ENCODE data around the gene KRTAP5-3.
A peak's percentile ranks its signal among the peaks of the same experiment; 100 is the strongest.

Gene KRTAP5-3

DNA sequence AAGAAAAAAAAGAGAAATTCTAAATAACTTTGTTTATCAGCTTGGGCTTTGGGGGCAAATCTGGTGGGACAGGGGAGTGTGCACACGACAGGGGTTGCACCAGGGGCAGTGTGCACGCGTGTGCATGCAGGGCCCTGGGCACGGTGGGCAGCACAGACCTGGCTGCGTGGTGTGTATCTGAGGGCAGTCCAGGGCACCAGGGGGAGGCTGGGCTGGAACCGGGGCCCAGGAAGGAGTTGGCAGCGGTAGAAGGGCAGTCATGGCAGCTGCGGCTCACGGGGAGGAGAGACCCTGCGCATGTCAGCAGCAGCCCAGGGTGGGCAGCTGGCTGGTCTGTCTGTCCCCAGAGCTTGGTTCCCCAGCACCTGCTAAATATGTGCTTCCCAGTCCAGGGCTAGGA, 25.6 kb upstream of the KRTAP5-3 start:
- DNase-seq (ENCODE audit: extremely low read depth, low read depth) = no peak
- TF ChIP-seq, protein P1, sequence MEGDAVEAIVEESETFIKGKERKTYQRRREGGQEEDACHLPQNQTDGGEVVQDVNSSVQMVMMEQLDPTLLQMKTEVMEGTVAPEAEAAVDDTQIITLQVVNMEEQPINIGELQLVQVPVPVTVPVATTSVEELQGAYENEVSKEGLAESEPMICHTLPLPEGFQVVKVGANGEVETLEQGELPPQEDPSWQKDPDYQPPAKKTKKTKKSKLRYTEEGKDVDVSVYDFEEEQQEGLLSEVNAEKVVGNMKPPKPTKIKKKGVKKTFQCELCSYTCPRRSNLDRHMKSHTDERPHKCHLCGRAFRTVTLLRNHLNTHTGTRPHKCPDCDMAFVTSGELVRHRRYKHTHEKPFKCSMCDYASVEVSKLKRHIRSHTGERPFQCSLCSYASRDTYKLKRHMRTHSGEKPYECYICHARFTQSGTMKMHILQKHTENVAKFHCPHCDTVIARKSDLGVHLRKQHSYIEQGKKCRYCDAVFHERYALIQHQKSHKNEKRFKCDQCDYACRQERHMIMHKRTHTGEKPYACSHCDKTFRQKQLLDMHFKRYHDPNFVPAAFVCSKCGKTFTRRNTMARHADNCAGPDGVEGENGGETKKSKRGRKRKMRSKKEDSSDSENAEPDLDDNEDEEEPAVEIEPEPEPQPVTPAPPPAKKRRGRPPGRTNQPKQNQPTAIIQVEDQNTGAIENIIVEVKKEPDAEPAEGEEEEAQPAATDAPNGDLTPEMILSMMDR (IDR thresholded peaks at IDR 0.05; ENCODE audit: low read depth, low read length) = no peak

DNA sequence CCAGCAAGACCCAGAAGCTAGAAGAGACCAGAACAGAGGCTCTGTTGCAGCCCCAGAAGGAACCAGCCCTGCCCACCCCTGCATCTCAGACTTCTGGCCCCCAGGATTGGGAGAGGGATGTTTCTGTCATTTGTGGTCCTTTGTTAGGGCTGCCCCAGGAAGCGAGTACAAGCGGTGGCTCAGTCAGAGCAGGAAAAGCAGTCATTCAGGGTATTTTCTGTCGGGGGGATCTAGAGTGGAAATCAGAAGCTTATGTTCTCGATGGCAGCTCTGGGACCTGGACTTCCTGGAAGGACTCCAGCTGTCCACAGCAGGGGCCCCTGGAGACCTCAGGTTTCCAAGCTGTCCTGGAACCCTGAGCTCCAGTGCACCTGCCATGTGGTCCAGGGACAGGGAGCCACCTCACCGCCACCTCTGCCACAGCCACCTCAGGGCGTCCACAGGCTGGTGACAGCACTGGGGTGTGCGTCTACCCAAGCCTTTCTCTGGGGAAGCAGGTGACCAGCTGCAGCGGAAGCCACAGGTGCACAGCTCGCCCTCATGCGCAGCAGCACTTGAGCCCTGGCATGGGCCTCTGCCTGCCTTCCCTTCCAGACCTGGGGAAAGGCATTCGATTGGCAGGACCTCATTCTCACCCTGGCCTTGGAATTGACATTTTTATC, 23.9 kb upstream of the KRTAP5-3 start:
- no peak for DNase-seq (ENCODE audit: extremely low read depth, low read depth)
- TF ChIP-seq, protein P1 (IDR thresholded peaks at IDR 0.05; ENCODE audit: low read depth, low read length) = no peak

GRCh38 chr11:1631066-1631568, 22.9 kb upstream of the KRTAP5-3 start:
- TF ChIP-seq, protein P1 (IDR thresholded peaks at IDR 0.05; ENCODE audit: low read depth, low read length) = no peak
- DNase-seq (ENCODE audit: extremely low read depth, low read depth) = no peak

GRCh38 chr11:1630271-1630670, 22.0 kb upstream of the KRTAP5-3 start:
- no peak for DNase-seq (ENCODE audit: extremely low read depth, low read depth)
- TF ChIP-seq, protein P1 (IDR thresholded peaks at IDR 0.05; ENCODE audit: low read depth, low read length) = no peak

DNA sequence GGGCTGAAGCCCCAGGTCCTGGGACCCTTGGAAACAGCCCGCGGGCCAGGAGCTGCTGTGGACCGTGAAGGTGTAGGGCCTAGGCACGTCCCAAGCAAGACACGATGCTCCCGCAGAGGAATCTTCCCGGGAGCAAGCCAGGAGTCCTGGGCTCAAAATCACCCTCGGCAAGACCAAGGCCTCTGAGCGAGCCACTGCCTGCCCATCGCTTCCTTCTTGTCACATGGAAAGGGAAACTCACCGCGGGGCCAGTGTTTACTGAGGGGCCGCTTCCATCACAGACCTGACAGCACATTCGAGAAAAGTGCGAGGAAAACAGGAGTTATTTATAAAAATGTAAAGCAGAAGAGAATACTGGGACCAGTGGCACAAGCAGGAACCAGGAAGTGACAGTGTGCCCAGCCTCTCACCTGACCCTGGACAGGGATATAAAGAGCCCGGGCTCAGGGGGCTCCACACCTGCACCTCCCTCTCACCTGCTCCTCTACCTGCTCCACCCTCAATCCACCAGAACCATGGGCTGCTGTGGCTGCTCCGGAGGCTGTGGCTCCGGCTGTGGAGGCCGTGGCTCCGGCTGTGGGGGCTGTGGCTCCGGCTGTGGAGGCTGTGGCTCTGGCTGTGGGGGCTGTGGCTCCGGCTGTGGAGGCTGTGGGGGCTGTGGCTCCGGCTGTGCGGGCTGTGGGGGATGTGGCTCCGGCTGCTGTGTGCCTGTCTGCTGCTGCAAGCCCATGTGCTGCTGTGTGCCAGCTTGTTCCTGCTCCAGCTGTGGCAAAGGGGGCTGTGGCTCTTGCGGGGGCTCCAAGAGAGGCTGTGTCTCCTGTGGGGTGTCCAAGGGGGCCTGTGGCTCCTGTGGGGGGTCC, 21.3 kb upstream of the KRTAP5-3 start, which contains the start of gene KRTAP5-5:
Gene KRTAP5-5 (plus strand): TSS at position 450 of the 860 bp plus-strand sequence. CDS start 66 bp downstream, at position 516.
- TF ChIP-seq, protein P1 (IDR thresholded peaks at IDR 0.05; ENCODE audit: low read depth, low read length) = no peak
- no peak for DNase-seq (ENCODE audit: extremely low read depth, low read depth)

GRCh38 chr11:1628506-1629325, 20.5 kb upstream of the KRTAP5-3 start:
- TF ChIP-seq, protein P1 (IDR thresholded peaks at IDR 0.05; ENCODE audit: low read depth, low read length) = peak; percentile 91
- DNase-seq (ENCODE audit: extremely low read depth, low read depth) = peak; percentile 3

Measured in AG09319 (cell line).